ENCODE measurements around the gene TGM4.

GRCh38 chr3:44831232-44831631, 43.2 kb upstream of the TGM4 start:
- no peak for TF ChIP-seq CTCF (IDR thresholded peaks at IDR 0.05)
- no peak for TF ChIP-seq POLR2A (IDR thresholded peaks at IDR 0.05)

All from uterus (tissue), 2 donors.